Cerebellar nuclear complex (tissue), 1 donor: ENCODE data around the gene SYCE3.
A peak's percentile ranks its signal among the peaks of the same experiment; 100 is the strongest.
"Not testable (repeated sequence)": the region's sequence is repeated elsewhere in the genome, so short reads cannot be mapped to it uniquely, and the experiment has no call there.

ENCODE experiments used
- DNase-seq, 2 experiments: peaks; one replicate each; lab custom pipeline; 2025; lab: John Stamatoyannopoulos, UW

Gene SYCE3

GRCh38 chr22:50562523-50563412 is at the start of gene SYCE3:
Gene SYCE3 (minus strand): TSS chr22:50562919. CDS start chr22:50556405, 6,514 bp downstream.
- DNase-seq, result peak; percentile 92 to 94

DNA sequence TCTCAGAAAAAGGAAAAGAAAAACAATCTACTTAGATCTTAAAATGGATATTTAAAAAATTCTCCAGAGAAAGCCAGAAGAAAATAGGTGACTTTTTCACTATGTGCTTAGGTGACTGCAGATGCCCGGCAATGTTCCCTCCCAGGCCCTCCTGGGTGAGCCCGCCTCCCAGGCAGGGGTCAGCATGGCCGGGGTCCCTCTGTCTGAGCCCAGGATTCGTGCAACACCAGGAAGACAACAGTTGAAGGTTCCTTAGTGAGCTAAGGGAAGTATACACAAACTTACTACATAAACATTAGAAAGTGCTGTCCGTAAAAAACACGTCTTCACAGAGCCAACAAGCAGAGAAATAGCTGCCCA is 49.4 kb upstream of the SYCE3 start:
- DNase-seq, result no peak

- no peak for DNase-seq
These were observed 48.8 kb upstream of the SYCE3 start for GRCh38 chr22:50611341-50612060.

DNA sequence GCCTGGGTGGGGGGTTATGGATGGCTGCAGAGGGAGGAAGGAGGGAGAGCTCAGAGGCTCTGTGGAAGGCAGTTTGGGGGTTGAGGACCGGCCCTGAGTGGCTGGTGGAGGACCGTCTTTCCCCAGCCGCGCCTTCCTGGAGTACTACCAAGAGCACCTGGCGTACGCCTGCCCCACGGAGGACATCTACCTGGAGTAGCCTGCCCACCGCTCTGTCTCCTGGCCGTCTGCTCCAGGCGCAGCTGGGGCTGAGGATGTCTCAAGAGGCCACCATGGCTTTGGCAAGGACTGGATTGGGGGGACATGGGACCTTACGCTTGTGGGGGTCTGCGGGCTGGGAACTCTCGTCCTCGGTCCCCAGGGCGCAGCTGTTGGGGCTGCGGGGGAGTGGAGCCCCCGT is 47.9 kb upstream of the SYCE3 start:
- no peak for DNase-seq

- no peak for DNase-seq
These were observed 47.3 kb upstream of the SYCE3 start for GRCh38 chr22:50610041-50610451.

DNA sequence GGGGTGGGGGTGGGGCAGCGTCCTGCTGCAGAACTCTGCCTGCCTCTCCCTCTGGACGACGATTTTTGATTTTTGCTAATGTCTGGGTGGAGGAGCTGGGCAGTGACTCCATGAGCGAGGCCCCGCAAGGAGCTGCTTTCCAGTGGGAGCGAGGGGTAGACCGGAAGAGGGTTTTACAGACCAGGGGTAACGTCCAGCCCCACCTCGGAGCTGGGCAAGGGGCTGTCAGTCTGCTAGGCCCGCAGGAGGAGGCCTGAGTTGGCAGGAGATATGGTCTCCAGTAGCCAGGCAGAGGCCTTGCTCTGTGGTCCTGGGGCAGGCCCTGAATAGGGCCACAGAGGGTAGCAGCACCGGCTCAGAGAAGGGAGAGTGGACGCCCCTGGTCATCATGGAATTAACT is 46.9 kb upstream of the SYCE3 start:
- DNase-seq, result no peak

- no peak for DNase-seq
These were observed 46.3 kb upstream of the SYCE3 start for GRCh38 chr22:50608996-50609395.

GRCh38 chr22:50608058-50608840 is 45.5 kb upstream of the SYCE3 start:
- DNase-seq, result not testable (repeated sequence)

GRCh38 chr22:50607659-50608020 is 44.9 kb upstream of the SYCE3 start:
- no peak for DNase-seq

DNA sequence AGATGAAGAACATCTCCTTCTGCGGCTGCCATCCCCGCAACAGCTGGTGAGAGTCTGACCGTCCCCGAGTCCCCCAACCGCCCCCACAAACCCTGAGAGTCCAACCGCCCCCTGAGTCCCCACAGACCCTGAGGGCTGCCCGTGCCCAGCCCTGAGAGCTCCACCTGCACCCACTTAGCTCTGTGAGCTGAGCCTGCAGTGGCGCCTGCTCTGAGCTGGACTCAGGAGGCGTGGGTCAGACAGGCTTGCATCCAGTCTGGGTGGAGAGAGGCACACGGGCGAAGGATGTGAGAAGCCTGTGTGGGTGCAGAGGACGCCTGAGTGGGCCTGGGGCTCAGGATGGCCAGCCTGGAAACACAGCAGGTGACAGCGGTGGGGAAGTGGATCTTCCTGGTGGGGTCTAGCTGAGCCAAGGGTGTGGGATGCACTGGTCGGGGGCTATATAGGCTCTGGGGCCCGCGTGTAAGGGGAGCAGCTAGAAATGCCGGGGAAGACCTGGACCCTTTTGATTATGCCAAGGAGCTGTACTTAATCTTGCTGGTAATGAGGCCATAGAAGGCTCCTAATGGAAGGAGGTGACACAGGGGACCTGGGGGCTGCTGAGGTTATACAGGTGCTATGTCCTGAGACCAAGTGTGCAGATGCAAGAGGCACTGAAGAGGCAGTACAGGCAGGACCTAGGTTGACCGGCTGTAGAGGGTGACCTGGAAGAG is 44.4 kb upstream of the SYCE3 start:
- DNase-seq, result no peak

- DNase-seq, result no peak
These were observed 43.6 kb upstream of the SYCE3 start for GRCh38 chr22:50606165-50606945.

DNA sequence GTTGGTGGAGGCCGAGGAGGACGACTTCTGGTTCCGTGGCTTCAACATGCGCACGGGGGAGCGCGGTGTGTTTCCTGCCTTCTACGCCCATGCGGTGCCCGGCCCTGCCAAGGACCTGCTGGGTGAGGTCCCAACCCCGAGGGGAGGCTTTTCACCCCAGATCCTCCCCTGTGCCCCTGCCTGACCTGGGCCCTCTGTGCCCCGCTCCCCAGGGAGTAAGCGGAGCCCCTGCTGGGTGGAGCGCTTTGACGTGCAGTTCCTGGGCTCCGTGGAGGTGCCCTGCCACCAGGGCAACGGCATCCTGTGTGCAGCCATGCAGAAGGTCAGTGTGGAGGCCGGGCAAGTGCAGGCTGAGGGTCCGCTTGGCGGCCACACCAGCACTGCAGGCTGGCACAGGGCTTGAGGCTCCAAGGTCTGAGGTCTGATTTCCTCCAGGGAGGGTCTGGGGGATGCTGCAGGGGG is 42.9 kb upstream of the SYCE3 start:
- no peak for DNase-seq

DNA sequence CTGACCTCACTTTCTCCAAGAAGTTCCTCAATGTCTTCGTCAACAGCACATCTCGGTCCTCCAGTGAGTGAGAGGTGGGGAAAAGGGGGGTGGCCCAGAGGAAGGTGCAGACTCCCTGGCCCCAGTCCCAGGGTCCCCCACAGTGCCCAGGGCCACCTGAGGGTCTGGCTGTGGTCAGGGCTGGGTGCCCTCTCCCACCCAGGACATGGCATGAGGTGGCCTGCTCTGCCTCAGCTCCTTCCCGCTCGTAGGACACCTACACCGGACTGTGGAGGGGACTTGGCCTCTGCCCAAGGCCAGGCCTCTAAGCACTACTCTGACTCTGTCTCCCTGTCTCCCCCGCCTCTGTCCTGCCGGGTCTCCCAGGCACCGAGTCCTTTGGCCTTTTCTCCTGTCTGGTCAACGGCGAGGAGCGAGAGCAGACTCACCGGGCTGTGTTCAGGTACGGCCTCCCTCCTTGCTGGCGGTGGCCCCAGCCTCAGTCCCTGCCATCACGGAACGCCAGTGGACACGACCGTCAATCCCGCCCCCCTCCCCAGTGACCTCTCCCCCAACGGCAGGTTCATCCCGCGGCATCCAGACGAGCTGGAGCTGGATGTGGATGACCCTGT is 42.4 kb upstream of the SYCE3 start:
- DNase-seq, result no peak

DNA sequence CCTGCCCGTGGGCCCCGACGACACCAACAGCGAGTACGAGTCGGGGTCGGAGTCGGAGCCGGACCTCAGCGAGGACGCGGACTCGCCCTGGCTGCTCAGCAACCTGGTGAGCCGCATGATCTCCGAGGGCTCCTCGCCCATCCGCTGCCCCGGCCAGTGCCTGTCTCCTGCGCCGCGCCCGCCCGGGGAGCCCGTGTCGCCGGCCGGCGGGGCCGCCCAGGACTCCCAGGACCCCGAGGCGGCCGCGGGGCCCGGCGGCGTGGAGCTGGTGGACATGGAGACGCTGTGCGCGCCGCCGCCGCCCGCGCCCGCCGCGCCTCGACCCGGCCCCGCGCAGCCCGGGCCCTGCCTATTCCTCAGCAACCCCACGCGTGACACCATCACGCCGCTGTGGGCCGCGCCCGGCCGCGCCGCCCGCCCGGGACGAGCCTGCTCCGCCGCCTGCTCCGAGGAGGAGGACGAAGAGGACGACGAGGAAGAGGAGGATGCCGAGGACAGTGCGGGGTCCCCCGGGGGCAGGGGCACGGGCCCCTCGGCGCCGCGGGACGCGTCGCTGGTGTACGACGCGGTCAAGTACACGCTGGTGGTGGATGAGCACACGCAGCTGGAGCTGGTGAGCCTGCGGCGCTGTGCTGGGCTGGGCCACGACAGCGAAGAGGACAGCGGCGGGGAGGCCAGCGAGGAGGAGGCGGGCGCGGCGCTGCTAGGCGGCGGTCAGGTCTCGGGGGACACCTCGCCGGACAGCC is 41.7 kb upstream of the SYCE3 start:
- no peak for DNase-seq

DNA sequence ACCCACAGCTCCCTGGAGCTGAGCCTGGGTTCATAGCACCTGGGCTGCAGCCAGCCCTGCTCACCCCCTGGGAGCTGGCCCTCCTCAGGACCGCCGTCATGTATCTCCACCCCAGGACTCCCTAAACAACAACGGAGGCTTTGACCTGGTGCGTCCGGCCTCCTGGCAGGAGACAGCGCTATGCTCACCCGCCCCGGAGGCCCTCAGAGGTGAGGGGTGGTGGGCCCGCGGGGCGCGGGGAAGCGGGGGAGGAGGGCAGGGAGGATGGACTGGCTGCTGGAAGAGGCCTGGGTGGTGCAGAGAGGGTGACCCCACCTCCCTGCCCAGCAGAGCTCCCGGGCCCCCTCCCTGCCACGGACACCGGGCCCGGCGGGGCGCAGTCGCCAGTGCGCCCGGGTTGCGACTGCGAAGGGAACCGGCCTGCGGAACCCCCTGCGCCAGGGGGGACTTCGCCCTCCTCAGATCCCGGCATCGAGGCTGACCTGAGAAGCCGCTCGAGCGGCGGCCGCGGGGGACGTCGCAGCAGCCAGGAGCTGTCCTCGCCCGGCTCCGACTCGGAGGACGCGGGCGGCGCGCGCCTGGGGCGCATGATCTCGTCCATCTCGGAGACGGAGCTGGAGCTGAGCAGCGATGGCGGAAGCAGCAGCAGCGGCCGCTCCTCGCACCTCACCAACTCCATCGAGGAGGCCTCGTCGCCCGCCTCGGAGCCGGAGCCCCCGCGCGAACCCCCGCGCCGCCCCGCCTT is 41.0 kb upstream of the SYCE3 start:
- no peak for DNase-seq

DNA sequence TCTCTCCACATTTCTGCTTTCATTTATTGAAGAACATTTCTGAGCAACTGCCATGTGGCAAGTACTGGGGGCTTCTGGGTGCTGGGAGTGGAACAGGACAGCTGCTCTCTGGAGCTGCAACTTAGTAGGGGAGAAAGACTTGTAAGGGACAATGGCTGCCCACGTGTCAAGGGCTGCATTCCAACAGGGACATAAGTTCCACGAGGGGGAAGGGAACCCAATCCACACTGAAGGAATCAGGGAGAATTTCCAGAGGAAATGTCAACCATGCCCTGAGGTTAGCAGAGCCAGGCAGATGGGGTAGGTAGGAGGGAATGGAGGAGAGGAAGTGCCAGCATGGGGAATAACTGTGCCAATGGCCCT is 39.6 kb upstream of the SYCE3 start:
- no peak for DNase-seq

GRCh38 chr22:50601669-50602337 is 39.1 kb upstream of the SYCE3 start:
- no peak for DNase-seq

DNA sequence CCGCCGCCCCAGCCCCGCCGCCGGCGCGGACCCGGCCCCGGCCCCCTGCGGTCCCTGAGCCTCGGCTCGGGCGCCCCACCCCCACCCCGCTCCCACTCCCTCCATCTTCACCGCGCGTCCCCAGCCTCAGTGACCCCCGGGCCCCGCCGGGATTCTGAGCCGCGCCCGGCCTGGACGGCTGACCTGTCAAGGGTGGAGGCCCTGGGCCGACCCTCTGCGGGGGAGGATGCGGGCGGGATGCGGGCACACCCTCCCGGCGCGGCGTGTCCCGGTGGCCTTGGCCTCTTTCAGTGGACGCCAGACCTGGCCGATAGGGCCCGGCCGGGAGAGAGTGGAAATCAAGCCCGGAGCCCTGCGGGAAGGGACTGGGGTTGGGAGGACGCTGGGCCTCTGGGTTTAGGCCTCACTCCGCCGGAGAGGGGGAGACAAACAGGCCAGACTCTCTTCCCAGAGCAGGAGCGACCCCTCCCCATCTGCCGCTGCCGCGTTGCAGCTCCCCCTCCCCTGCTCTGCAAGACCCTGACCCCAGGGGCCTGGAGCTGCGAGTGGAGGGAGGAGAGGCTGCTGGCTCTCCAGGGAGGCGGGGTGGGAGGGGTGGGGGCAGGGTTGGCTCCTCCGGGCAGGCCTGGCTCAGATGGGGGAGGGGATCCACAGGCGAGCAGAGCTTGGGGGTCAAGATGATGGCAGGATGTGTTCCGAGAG is 38.4 kb upstream of the SYCE3 start:
- no peak for DNase-seq
